ENCODE measurements around the gene EIF4EBP3. TPM values are rescaled to one million over a fixed set of nuclear protein-coding genes. Genes with fewer than 3 reads are reported as not detected.

The EIF4EBP3 gene
- total RNA-seq, 2 experiments from 2014 or later = 11.8 to 12.0 TPM

- H3K36me3 Mint-ChIP-seq = peaks cover 38% of the 10 kb centered on the region
These were observed 1.3 kb downstream of the EIF4EBP3 start for GRCh38 chr5:140548791-140549190.

GRCh38 chr5:140549237-140550144 is 2.0 kb downstream of the EIF4EBP3 start:
- H3K4me1 Mint-ChIP-seq = peaks cover 53% of the 10 kb centered on the region
- POLR2A ChIA-PET = interaction anchor here (2.7 to 3.5 kb wide), 3 partner anchors 8 to 148 kb away, joined by 20 to 23 read pairs (median 23); partner anchors contain the start of genes ANKHD1, APBB3, SLC35A4 and SRA1
- H3K36me3 Mint-ChIP-seq = peaks cover 38% of the 10 kb centered on the region
- H3K27me3 Mint-ChIP-seq = no peaks in the 10 kb centered on the region
- ATAC-seq (ENCODE audit: low read depth) (no peak), DNase-seq (no peak)
- no peaks in the 10 kb centered on the region for H3K9me3 Mint-ChIP-seq
- H3K27ac Mint-ChIP-seq = peak overlapping the region; percentile 99
- peak overlapping the region; percentile 41 for H3K4me3 Mint-ChIP-seq

More at GRCh38 chr5:140548791-140549190, 1.3 kb downstream of the EIF4EBP3 start:
- H3K27me3 Mint-ChIP-seq = no peaks in the 10 kb centered on the region
- H3K4me3 Mint-ChIP-seq = peak overlapping the region; percentile 87
- no peaks in the 10 kb centered on the region for H3K9me3 Mint-ChIP-seq
- ATAC-seq (ENCODE audit: low read depth) (no peak), DNase-seq (no peak)
- POLR2A ChIA-PET = interaction anchor here (1.0 to 3.5 kb wide), 11 partner anchors 9 to 441 kb away, joined by 3 to 23 read pairs (median 7); partner anchors contain the start of genes ANKHD1, APBB3, CD14 and IK
- H3K27ac Mint-ChIP-seq = peak overlapping the region; percentile 99
- H3K4me1 Mint-ChIP-seq = peaks cover 46% of the 10 kb centered on the region

GRCh38 chr5:140550147-140551079 is 3.0 kb downstream of the EIF4EBP3 start:
- no peak for ATAC-seq (ENCODE audit: low read depth)
- Mint-ChIP-seq H3K4me3 (no peak overlapping the region), H3K27ac (peak overlapping the region; percentile 85), H3K4me1 (peaks cover 61% of the 10 kb centered on the region), H3K27me3 (no peaks in the 10 kb centered on the region), H3K36me3 (peaks cover 36% of the 10 kb centered on the region), H3K9me3 (no peaks in the 10 kb centered on the region)
- POLR2A ChIA-PET = interaction anchor here (0.9 kb wide), 1 partner anchor 18 kb away, joined by 3 read pairs; no protein-coding TSS in a partner anchor
- DNase-seq = no peak

GRCh38 chr5:140551872-140552271 is 4.4 kb downstream of the EIF4EBP3 start:
- DNase-seq = no peak
- ATAC-seq (ENCODE audit: low read depth) = no peak
- Mint-ChIP-seq H3K27me3 (no peaks in the 10 kb centered on the region), H3K9me3 (no peaks in the 10 kb centered on the region), H3K36me3 (peaks cover 45% of the 10 kb centered on the region), H3K4me1 (peaks cover 69% of the 10 kb centered on the region), H3K27ac (no peak overlapping the region), H3K4me3 (no peak overlapping the region)
- POLR2A ChIA-PET = interaction anchor here (1.1 kb wide), 1 partner anchor 12 kb away, joined by 3 read pairs; the partner anchor contains the start of gene APBB3

DNA sequence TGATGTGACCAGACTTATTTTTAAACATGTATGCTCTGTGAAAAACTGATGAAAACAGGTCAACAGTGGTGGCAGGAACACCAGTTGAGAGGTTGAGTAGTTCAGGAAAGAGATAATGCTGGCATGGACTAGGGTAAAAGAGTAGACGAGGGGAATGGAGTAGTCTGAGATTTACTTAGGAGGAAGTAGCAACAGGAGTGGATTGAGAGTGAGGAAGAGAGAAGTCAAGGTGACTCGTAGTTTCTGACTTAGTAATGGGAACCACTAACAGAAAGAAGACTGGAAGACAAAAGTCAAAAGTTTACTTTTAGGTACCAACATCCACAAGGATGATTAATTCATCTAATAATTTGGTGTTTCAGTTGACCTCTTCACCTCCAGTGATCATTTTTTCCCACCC is 6.2 kb downstream of the EIF4EBP3 start:
- Mint-ChIP-seq H3K36me3 (peaks cover 45% of the 10 kb centered on the region), H3K4me3 (peak overlapping the region; percentile 15)

DNA sequence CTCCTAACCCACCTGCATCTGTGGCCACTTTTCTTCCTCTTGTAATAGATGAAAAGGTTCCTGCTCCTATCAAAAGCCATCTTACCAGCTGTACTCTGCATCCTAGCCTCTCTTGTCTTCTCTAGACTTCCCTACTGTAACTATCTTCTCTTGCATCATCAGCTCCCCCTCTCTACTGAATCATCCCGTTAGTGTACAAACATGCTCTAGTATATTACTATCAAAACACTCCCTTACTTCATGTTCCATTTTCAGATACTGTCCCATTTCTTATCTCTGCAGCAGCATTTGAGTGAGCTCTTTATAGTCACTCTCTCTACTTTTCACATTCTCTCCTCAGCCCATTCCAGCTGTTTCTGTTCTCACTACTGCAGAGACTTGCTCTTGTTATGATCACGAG is 7.0 kb downstream of the EIF4EBP3 start:
- Mint-ChIP-seq H3K36me3 (peaks cover 43% of the 10 kb centered on the region), H3K4me3 (peak overlapping the region; percentile 32), H3K27ac (peak overlapping the region; percentile 44), H3K4me1 (peaks cover 58% of the 10 kb centered on the region), H3K27me3 (no peaks in the 10 kb centered on the region), H3K9me3 (no peaks in the 10 kb centered on the region)
- ATAC-seq (ENCODE audit: low read depth) = no peak
- POLR2A ChIA-PET = interaction anchor here (1.2 to 1.8 kb wide), 2 partner anchors 16 to 85 kb away, joined by 3 to 5 read pairs; partner anchors contain the start of gene TMCO6
- no peak for DNase-seq

More for the DNA sequence above, 6.2 kb downstream of the EIF4EBP3 start:
- Mint-ChIP-seq H3K27me3 (no peaks in the 10 kb centered on the region), H3K4me1 (peaks cover 63% of the 10 kb centered on the region), H3K9me3 (no peaks in the 10 kb centered on the region), H3K27ac (peak overlapping the region; percentile 44)
- DNase-seq (no peak), ATAC-seq (ENCODE audit: low read depth) (no peak)
- POLR2A ChIA-PET = interaction anchor here (0.6 to 1.8 kb wide), 3 partner anchors 65 to 190 kb away, joined by 3 to 5 read pairs (median 3); partner anchors contain the start of gene TMCO6

DNA sequence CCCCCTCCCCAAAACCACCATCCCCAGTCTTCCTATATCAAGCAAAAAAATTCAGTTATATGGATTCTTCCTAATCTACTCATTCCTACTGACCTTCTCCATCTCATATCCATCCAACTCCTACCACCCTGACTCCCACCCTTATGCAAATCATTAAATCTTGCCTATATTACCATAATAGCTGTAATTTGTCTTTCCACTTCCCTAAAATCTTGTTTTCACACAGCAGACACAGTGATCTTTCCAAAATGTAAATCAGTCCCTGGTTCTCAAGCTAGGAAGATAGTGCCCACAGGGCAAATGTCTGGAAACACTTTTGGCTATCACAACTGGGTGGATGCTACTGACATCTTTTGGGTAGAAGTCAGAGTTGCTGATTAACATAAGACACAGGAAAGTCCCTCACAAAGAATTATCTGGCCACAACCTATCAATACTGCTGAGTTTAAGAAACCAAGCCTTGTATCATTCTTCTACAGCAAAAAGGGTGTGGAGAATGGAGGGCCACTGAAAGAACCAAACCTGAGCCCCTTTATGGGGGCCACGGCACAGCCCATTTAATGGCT is 8.4 kb downstream of the EIF4EBP3 start:
- POLR2A ChIA-PET = interaction anchor here (0.6 kb wide), 1 partner anchor 135 kb away, joined by 5 read pairs; the partner anchor contains the start of genes HARS1 and HARS2
- no peak for DNase-seq
- H3K4me1 Mint-ChIP-seq = peaks cover 52% of the 10 kb centered on the region
- no peak for ATAC-seq (ENCODE audit: low read depth)
- H3K27ac Mint-ChIP-seq = peak overlapping the region; percentile 85
- peaks cover 36% of the 10 kb centered on the region for H3K36me3 Mint-ChIP-seq
- H3K9me3 Mint-ChIP-seq = no peaks in the 10 kb centered on the region
- peak overlapping the region; percentile 92 for H3K4me3 Mint-ChIP-seq
- H3K27me3 Mint-ChIP-seq = no peaks in the 10 kb centered on the region

- Mint-ChIP-seq H3K4me3 (peak overlapping the region; percentile 92), H3K9me3 (no peaks in the 10 kb centered on the region), H3K36me3 (peaks cover 32% of the 10 kb centered on the region), H3K4me1 (peaks cover 49% of the 10 kb centered on the region), H3K27ac (peak overlapping the region; percentile 85), H3K27me3 (no peaks in the 10 kb centered on the region)
- ATAC-seq (ENCODE audit: low read depth) (peak; percentile 47), DNase-seq (no peak)
- POLR2A ChIA-PET = interaction anchor here (0.6 to 2.0 kb wide), 6 partner anchors 8 to 135 kb away, joined by 4 to 23 read pairs (median 8); partner anchors contain the start of genes EIF4EBP3, HARS1, HARS2 and WDR55
These were observed 9.0 kb downstream of the EIF4EBP3 start for GRCh38 chr5:140556438-140556837.

DNA sequence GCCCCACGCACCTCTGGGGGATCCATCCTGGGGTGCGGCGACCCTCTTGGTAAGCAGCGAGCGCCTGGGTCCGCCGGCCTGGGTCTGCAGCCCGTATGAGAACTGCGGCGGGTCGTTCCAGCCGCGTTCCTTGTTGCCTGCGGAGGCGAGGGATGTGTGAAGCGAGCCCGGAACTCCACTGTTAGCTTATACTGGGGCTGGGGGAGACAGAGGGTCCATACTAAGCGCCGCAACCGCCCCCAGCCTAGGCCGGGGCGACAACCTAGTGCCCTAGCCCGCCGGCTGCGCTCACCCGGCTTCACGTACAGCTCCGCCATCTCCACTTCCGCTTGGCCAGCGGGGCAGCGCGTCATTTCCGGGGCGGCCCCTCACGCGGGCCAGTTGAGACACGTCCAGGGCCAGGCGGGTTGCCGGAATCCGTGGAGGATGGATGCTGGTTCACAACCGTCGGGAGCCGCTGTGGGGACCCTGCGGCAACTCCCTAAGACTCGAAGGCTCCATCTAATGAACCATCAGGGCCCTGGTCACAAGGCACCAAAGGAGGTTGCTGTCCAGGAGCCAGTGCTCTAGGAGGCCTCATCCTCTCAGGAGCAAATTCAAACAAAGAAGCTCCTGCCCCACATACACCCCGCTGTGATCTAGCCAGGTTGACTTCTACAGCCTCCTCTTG is 9.8 kb downstream of the EIF4EBP3 start, which contains the start of gene SRA1:
Gene SRA1, minus strand, starts transcription at position 338 of the 670 bp plus-strand sequence. Its CDS starts 21 bp downstream, at position 317.
- peaks cover 32% of the 10 kb centered on the region for H3K36me3 Mint-ChIP-seq
- ATAC-seq (ENCODE audit: low read depth) = peak; percentile 94
- peaks cover 43% of the 10 kb centered on the region for H3K4me1 Mint-ChIP-seq
- peak; percentile 90 for DNase-seq
- peak within 1 kb of the TSS; percentile 85 for H3K27ac Mint-ChIP-seq
- peak within 1 kb of the TSS; percentile 92 for H3K4me3 Mint-ChIP-seq
- H3K27me3 Mint-ChIP-seq = no peaks in the 10 kb centered on the region
- POLR2A ChIA-PET = interaction anchor here (0.6 to 2.5 kb wide), 17 partner anchors 9 to 155 kb away, joined by 3 to 23 read pairs (median 5); partner anchors contain the start of genes ANKHD1, CD14, EIF4EBP3 and IK
- no peaks in the 10 kb centered on the region for H3K9me3 Mint-ChIP-seq

DNA sequence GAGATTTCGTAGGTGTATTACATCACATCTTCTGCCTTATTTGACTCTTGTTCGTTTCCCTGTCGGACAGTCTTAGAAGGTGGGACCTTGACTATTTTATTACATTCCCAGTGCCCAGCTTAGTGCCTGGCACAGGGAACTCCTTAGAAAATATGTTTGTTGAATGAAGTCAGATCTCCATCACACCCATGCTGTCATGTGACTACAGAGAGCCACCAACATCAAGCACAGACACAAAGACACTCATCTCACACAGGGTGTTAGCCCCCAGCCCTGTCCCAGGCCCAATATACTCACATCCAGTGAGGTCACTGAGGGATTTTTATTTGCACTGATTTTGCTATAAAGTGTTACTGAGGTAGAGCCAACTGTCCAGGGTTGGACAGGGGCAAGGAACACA is 10.5 kb downstream of the EIF4EBP3 start:
- Mint-ChIP-seq H3K36me3 (peaks cover 29% of the 10 kb centered on the region), H3K4me1 (peaks cover 45% of the 10 kb centered on the region), H3K9me3 (no peaks in the 10 kb centered on the region), H3K27me3 (no peaks in the 10 kb centered on the region), H3K27ac (peak overlapping the region; percentile 85), H3K4me3 (peak overlapping the region; percentile 92)
- ATAC-seq (ENCODE audit: low read depth) (no peak), DNase-seq (no peak)
- POLR2A ChIA-PET = interaction anchor here (0.7 to 2.5 kb wide), 11 partner anchors 8 to 228 kb away, joined by 3 to 23 read pairs (median 8); partner anchors contain the start of genes ANKHD1, CD14, EIF4EBP3 and IK

GRCh38 chr5:140558542-140558941 is 11.1 kb downstream of the EIF4EBP3 start:
- DNase-seq (no peak), ATAC-seq (ENCODE audit: low read depth) (no peak)
- no peak overlapping the region for H3K27ac Mint-ChIP-seq
- no peak overlapping the region for H3K4me3 Mint-ChIP-seq
- no peaks in the 10 kb centered on the region for H3K27me3 Mint-ChIP-seq
- no peaks in the 10 kb centered on the region for H3K9me3 Mint-ChIP-seq
- H3K4me1 Mint-ChIP-seq = peaks cover 43% of the 10 kb centered on the region
- POLR2A ChIA-PET = interaction anchor here (0.7 to 2.5 kb wide), 3 partner anchors 74 to 228 kb away, joined by 4 to 13 read pairs (median 5); partner anchors contain the start of genes CD14, IK and NDUFA2
- peaks cover 24% of the 10 kb centered on the region for H3K36me3 Mint-ChIP-seq
